Prostate gland (tissue), 2 donors: ENCODE results near the gene S100A12.

Experiments
- POLR2A ChIP-seq: fragments of 450-650 bp; IDR thresholded peaks from one replicate; pipeline ENCODE4 v1.6.1; 2016; ENCODE audit warnings: antibody characterized with exemption, mild to moderate bottlenecking
- POLR2AphosphoS5 ChIP-seq: sonication (generic); formaldehyde crosslinking; IDR thresholded peaks from one replicate; pipeline ENCODE4 v1.6.1; 2017; ENCODE audit warnings: antibody characterized with exemption
- TF ChIP-seq, protein P1 (sequence below), 4 experiments: fragments of 200-600 bp in 2 of 4; fragments of 450-650 bp in 2 of 4; sonication (generic) in 2 of 4; IDR thresholded peaks; 1 replicate in 3 of 4; 2 replicates in 1 of 4; pipeline ENCODE4 v1.5.1; 2016 to 2019; ENCODE audit warnings: antibody characterized with exemption in 4 of 4, mild to moderate bottlenecking in 2 of 4, moderate library complexity in 2 of 4

DNA sequence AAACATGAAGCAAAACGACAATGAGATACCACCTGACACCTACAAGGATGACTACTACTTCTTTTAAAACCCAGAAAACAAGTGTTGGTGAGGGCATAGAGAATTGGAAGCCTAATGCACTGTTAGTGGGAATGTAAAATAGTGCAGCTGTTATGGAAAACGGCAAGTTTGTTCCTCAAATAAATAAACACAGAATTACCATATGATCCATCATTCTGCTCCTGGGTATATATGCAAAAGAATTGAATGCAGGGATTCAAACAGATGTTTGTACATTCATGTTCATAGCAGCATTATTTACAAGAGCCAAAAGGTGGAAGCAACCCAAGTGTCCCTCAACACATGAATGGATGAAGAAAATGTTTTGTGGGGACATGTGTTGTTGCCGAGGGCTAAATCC, 16.8 kb upstream of the S100A12 start:
- TF ChIP-seq, protein P1, sequence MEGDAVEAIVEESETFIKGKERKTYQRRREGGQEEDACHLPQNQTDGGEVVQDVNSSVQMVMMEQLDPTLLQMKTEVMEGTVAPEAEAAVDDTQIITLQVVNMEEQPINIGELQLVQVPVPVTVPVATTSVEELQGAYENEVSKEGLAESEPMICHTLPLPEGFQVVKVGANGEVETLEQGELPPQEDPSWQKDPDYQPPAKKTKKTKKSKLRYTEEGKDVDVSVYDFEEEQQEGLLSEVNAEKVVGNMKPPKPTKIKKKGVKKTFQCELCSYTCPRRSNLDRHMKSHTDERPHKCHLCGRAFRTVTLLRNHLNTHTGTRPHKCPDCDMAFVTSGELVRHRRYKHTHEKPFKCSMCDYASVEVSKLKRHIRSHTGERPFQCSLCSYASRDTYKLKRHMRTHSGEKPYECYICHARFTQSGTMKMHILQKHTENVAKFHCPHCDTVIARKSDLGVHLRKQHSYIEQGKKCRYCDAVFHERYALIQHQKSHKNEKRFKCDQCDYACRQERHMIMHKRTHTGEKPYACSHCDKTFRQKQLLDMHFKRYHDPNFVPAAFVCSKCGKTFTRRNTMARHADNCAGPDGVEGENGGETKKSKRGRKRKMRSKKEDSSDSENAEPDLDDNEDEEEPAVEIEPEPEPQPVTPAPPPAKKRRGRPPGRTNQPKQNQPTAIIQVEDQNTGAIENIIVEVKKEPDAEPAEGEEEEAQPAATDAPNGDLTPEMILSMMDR (IDR thresholded peaks at IDR 0.05) = no peak
- no peak for TF ChIP-seq POLR2A
- no peak for TF ChIP-seq POLR2AphosphoS5
